NCI-H2227 (cell line): ENCODE data around the gene PPM1N.

ENCODE experiments used
- DNase-seq: peaks from one replicate; lab custom pipeline; 2025; ENCODE audit not compliant: unreplicated experiment; lab: John Stamatoyannopoulos, UW

Gene PPM1N

DNA sequence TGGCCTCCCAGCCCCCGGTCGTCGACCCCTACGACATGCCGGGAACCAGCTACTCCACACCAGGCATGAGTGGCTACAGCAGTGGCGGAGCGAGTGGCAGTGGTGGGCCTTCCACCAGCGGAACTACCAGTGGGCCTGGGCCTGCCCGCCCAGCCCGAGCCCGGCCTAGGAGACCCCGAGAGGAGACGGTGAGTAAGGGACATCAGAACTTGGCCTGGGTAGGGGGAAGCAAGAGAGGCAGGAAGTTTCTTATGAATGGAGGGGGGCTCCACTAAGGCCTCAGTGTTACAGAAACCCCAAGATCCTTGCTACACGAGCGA, 27.5 kb upstream of the PPM1N start:
- DNase-seq, result no peak

DNA sequence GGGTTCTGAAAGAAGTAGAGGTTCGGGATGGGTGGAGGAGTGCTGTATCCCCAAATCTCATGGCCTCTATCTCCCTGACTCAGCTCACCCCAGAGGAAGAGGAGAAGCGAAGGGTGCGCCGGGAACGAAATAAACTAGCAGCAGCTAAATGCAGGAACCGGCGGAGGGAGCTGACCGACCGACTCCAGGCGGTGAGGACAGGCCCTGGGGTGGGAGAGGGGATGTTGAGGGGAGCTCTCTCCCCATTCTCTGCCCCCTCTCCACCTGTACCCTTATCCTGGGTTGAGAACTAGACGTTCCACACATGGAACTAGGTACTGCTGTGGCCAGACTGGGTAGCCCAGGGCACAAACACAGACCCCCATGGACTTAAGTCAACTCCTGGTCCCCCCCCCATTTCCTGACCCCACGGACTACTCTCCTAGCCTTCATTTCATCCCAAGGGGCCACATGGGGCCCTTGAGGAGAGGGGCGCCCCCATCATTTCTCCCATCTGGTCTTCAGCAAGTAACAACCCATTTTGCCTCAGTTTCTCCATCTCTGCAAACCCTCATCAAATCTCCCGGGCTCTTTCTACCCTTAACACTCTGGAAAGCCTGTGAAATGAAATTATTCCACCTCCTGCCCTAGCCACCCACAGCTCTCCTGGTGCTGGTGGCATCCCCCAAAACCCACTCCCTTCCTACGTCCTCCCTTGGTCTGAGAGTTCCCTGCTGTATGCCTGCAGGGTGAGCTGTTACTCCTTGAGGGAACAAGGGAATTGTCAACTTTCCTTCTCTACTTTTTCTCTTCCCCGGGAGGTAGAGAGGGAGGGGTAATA, 26.9 kb upstream of the PPM1N start:
- no peak for DNase-seq

DNA sequence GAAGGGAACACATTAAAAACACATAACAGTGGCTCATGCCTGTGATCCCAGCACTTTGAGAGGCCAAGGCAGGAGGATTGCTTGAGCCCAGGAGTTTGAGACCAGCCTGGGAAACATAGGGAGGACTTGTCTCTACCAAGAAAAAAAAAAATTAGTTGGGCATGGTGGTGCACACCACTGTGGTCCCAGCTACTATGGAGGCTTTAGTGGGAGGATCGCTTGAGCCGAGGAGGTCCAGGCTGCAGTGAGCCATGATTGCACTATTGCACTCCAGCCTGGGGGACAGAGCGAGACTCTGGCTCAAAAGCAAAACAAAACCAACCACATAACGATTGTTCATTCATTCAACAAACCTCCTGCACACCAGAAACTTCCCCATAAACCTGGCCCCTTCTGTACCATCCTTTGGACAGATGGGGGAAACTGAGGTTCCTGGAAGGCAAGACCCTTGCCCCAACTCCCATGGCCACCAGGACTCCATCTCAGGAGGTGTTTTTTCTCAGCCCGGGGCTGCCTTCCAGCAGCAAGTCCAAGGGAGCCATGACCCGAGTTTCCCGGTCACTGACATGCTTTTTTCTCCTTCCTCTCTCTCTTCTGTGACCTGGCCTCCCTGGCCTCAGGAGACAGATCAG, 26.2 kb upstream of the PPM1N start:
- no peak for DNase-seq

DNA sequence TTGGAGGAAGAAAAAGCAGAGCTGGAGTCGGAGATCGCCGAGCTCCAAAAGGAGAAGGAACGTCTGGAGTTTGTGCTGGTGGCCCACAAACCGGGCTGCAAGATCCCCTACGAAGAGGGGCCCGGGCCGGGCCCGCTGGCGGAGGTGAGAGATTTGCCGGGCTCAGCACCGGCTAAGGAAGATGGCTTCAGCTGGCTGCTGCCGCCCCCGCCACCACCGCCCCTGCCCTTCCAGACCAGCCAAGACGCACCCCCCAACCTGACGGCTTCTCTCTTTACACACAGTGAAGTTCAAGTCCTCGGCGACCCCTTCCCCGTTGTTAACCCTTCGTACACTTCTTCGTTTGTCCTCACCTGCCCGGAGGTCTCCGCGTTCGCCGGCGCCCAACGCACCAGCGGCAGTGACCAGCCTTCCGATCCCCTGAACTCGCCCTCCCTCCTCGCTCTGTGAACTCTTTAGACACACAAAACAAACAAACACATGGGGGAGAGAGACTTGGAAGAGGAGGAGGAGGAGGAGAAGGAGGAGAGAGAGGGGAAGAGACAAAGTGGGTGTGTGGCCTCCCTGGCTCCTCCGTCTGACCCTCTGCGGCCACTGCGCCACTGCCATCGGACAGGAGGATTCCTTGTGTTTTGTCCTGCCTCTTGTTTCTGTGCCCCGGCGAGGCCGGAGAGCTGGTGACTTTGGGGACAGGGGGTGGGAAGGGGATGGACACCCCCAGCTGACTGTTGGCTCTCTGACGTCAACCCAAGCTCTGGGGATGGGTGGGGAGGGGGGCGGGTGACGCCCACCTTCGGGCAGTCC, 25.5 kb upstream of the PPM1N start:
- DNase-seq, result no peak

DNA sequence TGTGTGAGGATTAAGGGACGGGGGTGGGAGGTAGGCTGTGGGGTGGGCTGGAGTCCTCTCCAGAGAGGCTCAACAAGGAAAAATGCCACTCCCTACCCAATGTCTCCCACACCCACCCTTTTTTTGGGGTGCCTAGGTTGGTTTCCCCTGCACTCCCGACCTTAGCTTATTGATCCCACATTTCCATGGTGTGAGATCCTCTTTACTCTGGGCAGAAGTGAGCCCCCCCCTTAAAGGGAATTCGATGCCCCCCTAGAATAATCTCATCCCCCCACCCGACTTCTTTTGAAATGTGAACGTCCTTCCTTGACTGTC, 24.9 kb upstream of the PPM1N start:
- no peak for DNase-seq

DNA sequence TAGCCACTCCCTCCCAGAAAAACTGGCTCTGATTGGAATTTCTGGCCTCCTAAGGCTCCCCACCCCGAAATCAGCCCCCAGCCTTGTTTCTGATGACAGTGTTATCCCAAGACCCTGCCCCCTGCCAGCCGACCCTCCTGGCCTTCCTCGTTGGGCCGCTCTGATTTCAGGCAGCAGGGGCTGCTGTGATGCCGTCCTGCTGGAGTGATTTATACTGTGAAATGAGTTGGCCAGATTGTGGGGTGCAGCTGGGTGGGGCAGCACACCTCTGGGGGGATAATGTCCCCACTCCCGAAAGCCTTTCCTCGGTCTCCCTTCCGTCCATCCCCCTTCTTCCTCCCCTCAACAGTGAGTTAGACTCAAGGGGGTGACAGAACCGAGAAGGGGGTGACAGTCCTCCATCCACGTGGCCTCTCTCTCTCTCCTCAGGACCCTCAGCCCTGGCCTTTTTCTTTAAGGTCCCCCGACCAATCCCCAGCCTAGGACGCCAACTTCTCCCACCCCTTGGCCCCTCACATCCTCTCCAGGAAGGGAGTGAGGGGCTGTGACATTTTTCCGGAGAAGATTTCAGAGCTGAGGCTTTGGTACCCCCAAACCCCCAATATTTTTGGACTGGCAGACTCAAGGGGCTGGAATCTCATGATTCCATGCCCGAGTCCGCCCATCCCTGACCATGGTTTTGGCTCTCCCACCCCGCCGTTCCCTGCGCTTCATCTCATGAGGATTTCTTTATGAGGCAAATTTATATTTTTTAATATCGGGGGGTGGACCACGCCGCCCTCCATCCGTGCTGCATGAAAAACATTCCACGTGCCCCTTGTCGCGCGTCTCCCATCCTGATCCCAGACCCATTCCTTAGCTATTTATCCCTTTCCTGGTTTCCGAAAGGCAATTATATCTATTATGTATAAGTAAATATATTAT, 24.3 kb upstream of the PPM1N start:
- DNase-seq, result no peak

DNA sequence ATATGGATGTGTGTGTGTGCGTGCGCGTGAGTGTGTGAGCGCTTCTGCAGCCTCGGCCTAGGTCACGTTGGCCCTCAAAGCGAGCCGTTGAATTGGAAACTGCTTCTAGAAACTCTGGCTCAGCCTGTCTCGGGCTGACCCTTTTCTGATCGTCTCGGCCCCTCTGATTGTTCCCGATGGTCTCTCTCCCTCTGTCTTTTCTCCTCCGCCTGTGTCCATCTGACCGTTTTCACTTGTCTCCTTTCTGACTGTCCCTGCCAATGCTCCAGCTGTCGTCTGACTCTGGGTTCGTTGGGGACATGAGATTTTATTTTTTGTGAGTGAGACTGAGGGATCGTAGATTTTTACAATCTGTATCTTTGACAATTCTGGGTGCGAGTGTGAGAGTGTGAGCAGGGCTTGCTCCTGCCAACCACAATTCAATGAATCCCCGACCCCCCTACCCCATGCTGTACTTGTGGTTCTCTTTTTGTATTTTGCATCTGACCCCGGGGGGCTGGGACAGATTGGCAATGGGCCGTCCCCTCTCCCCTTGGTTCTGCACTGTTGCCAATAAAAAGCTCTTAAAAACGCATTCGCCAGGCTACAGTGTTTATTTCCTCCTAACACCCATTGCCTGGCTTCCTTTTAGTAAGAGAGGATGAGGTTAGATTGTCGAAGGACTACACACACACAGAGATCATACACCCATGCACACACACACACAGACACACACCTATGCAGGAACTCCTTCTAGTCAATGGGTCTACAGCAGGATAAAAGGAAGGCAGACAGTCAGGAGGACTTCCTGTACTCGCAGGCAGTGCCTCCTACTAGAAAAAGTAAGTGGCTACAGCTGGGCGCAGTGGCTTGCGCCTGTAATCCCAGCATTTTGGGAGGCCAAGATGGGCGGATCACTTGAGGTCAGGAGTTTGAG, 23.4 kb upstream of the PPM1N start:
- no peak for DNase-seq

DNA sequence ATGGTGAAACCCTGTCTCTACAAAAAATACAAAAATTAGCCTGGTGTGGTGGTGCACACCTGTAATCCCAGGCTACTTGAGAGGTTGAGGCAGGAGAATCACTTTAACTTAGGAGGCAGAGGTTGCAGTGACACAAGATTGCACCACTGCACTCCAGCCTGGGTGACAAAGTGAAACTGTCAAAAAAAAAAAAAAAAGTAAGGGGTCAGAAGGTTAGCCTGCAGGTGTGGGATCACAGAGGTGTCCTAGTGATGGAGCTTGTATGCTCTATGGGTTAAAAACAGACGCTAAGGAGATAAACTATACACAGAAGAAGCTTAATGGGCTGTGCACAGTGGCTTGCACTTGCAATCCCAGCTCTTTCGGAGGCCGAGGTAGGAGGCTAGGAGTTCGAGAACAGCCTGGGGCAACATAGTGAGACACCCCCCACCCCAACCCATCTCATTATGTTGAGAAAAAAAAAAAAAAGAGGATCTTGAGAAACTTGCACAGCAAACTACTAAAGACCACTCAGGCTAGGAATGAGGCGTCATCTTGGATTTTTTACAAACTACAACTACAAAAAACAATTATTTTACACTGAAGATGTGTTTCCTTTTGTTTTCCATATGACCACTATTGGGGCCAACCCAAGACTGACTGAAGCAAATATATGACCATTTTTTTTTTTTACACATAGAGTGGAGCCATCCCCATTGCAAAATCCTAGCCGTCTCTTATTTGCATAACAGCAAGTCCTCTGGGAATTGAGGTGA, 22.5 kb upstream of the PPM1N start:
- no peak for DNase-seq

DNA sequence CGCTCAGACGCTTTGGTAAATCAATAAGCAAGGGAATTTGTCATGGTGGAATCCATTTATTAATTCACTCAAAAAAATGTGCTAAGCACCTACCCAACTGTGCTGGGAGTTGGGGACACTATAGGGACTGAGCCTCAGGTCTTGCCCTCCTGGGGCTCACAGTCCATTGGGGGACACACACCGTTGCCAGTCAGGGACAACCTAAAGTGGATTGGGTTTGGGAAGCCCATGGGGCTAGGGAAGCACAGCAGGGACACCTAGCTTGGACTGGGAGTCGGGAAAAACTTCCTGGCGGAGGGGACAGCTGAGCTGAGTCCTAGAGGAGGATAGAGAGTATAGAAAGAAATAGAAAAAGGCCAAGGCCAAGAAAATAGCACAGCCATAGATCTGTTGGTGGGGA, 21.9 kb upstream of the PPM1N start:
- DNase-seq, result no peak

DNA sequence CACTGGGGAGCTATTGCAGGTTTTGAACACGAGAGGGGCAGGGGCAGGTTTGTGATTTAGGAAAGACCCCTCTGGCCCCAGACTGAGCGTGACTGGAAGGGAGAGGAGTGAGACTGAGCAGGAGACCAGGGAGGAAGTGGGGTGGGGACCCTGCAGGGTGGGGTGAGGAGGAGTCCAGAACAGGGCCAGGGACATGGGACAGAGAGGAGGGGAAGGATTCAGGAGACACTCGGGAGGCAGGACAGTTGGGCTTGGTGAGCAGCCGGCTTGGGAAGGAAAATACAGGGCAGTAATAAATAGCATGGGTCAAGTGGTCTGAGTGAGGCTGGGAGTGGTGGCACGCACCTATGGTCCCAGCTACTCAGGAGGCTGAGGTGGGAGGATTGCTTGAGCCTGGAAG, 21.1 kb upstream of the PPM1N start:
- DNase-seq, result no peak

DNA sequence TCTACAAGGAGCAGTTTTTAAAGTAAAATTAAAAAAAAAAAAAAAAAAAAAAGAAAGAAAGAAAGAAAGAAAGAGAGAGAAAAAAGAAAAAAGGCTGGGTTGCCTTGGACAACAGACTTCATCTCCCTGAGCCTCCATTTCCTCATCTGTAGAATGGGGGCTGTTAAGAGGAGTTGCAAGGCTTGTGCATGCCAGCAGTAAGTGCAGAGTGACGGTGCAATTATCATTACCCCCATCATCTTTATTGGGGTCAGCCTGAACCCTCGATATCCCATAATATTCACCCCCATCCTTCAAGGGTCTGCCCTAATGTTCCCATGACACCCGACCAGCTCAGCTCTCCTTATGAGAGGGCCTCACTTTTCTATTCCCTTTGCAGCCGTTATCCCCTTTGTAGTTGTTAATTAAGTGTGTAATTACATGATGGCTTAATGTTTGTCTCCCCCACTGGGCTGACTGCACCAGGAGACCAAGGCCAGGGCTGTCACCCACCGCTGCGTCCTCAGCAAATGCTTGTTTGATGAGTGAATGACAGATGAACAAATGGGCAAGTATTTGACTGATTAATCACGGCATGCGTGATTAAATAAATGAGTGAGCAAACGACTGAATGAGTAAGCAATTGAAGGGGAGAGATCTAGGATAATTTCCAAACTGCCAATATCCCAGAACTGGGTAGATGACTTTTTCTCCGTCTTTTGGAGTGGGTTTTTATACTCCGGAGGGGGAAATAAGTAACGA, 20.4 kb upstream of the PPM1N start:
- DNase-seq, result no peak

DNA sequence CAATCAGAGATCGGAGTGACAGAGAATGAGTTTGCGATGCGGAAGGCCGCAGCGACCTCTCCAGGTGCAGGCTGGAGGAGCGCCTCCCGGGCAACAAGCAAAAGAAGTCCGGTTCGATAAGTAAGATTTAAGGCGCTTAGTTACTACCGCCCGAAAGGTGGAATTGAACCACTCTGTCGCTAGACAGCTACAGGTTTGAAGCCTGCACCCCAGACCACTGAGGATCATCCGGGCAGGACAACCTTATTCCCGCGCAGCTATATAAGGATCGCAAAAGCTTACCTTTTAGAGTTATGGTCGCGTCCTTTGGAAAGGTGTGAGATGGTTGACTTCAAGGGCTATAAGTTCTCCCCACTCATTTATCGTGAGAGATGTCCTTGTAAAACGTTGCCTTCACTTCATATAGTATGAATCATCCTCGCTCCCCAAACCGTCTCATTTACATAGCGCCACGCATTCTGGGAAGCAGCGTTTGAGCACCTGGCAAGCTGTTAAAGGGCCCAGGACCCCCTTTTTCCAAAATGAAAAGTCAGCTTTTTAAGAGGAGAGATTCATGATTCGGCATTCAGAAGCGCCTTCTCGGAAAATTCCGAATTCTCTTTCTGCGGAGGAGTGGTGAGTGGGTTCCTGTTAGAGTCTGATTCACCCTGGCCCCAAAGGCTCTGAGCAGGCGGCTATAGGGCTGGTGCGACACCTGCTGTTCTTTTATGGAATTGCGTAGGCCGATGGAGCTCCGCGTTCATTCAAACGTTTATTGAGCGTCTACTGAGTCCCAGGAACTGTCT, 19.6 kb upstream of the PPM1N start:
- peak; percentile 87 for DNase-seq

DNA sequence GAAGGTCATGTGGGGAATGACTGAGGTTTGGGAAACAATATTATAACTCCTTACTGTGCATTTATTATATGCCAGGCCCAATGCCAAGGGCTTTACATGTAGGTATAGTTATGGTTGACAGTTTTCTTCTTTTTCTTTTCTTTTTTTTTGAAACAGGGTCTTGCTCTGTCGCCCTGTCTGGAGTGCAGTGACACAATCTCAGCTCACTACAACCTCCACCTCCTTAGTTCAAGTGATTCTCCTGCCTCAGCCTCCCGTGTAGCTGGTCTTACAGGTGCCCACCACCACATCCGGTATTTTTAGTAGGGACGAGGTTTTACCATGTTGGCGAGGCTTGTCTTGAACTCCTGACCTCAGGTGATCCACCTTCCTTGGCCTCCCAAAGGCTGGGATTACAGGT, 15.2 kb upstream of the PPM1N start:
- DNase-seq, result no peak

DNA sequence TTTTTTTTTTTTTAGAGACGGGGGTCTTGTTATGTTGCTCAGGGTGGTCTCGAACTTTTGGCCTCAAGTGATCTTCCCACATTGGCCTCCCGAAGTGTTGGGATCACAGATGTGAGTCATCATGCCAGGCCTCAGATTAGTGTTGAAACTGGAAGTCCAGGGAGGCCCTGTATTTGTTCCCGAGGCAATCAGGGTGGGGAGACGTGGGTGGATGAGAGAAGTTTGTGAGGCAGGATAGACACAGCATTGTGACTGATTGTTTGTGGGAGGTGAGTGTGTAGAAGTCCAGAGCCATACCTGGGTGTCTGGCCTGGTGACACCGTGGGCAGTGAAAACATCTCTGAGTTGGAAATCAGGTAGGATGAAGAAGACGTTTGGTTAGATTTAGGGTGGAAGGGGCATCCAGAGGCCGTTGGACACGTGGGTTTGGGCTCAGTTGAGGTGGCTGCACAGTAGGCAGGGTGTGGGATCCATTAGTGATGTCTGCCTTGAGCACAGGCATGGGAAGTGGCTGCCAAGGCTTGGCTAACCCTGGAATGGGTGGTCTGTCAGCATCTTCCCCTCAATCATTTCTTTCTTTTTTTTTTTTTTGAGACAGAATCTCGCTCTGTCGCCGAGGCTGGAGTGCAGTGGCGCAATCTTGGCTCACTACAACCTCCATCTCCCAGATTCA, 13.8 kb upstream of the PPM1N start:
- no peak for DNase-seq

DNA sequence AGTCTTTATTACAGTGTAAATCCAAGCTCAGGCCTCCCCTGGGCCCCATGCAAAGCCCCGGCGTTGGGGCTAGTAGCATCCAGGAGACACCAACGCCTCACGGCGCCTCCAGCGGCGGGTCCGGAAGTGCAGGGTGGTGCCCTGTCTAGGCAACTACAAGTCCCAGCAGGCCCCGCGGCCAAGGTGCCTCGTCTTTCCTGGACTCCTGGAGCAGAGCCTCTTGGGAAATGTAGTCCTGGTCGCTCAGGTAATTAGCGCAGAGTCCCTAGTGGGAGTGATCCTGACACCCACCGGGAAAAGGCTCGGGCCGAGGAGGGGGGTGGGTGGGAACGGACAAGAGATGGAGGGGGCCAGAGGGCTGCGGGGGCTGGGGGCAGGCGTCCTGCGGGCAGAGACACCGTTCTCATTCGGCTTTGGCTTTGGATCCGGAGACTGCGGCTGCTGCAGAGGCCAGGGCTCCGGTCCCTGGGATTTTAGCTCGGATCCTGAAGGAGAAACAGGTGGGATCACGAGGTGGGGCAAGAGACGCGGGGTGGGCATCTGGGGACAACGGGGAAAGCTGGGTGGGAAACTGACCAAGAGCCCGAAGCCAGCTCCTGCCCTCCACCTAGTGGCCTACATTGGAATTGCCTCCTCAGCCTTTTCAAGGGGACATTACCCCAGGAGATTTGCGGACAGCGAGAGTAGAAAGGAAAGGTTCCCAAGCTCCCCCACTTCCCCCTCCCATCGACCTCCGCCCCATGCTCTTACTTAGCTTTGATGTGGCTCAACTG, 12.8 kb upstream of the PPM1N start:
- DNase-seq, result peak; percentile 96

DNA sequence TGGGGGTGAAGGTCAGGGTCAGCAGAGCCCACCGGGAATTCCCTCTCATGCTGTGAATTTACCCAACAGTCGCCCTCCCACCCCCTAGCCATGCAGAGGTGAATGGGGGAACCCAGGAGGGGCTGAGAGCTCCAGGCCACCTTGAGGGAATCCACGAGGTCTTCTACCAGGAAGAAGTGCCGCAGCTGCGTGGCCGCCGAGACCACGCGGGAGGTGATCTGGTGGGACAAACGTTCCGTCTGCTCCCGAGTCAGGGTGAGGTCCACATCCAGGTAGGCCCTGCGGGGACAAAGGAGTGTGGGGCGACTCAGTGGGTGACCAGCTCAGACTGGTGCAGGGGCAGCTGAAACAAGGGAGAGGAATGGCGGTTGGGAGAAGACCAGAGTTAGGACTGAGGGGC, 9.5 kb upstream of the PPM1N start:
- DNase-seq, result no peak
